Testis (tissue), 3 donors: ENCODE data around the gene PRKACA. TPM values are rescaled to one million over a fixed set of nuclear protein-coding genes. Genes with fewer than 3 reads are reported as not detected.

Experiments
- DNase-seq: peaks from one replicate; pipeline ENCODE4 v3.0.0-alpha.2; 2019
- H3K27ac ChIP-seq, 2 donors: fragments of 200-600 bp; sonication (generic); one replicate each; pipeline ENCODE4 v1.5.1; 2019
- H3K27me3 ChIP-seq: fragments of 200-600 bp; sonication (generic); one replicate; pipeline ENCODE4 v1.5.1; 2019
- H3K36me3 ChIP-seq: fragments of 200-600 bp; sonication (generic); one replicate; pipeline ENCODE4 v1.5.1; 2017; ENCODE audit warnings: low read depth; ENCODE audit errors: missing control alignments
- H3K4me1 ChIP-seq: fragments of 200-600 bp; sonication (generic); one replicate; pipeline ENCODE4 v1.5.1; 2019
- H3K4me3 ChIP-seq, 2 donors: fragments of 200-600 bp; sonication (generic); one replicate each; pipeline ENCODE4 v1.5.1; 2017 to 2019
- H3K9me3 ChIP-seq: fragments of 200-600 bp; sonication (generic); one replicate; pipeline ENCODE4 v1.5.1; 2017
- CTCF ChIP-seq, 3 experiments: fragments of 450-650 bp in 2 of 3; fragments of 200-600 bp in 1 of 3; sonication (generic) in 1 of 3; IDR thresholded peaks; one replicate each; pipeline ENCODE4 v1.5.1; 2016 to 2019; ENCODE audit warnings: antibody characterized with exemption in 3 of 3, mild to moderate bottlenecking in 2 of 3, moderate library complexity in 1 of 3
- POLR2A ChIP-seq: fragments of 450-650 bp; IDR thresholded peaks from one replicate; pipeline ENCODE4 v1.6.1; 2017; ENCODE audit warnings: antibody characterized with exemption, mild to moderate bottlenecking, moderate library complexity
- WGBS, 2 donors: methylation state at CpG; one replicate each; pipeline ENCODE4 v1.1.5; 2018; 5-methylcytosine and 5-hydroxymethylcytosine counted together
- intact Hi-C: fragments of 100-400 bp; cut with DNase I; formaldehyde crosslinking; loops from one replicate; pipeline ENCODE4 v1.15.1; 2023; ENCODE audit warnings: low total_unique reads
- polyA plus RNA-seq: library from polyadenylated mRNA; stranded (reverse); fragments of 350-450 nt; fragmentation: Illumina TruSeq; extraction: RNeasy Lipid Tissue Mini Kit (QIAGEN cat#74804); gene quantifications from one replicate; pipeline ENCODE4 v1.2.3, GENCODE V29; 2014; ENCODE audit warnings: low read depth, low replicate concordance; ENCODE audit not compliant: insufficient read depth
- total RNA-seq, 2 donors: library from RNA; depleted of rRNA; stranded (reverse); fragments of >200 nt; gene quantifications; one replicate each; pipeline ENCODE4 v1.2.3, GENCODE V29; 2016

The PRKACA gene
- total and polyA plus RNA-seq, 3 donors from 2014 or later, result 114 to 203 (median 116) TPM

GRCh38 chr19:14114854-14115253, 2.7 kb downstream of the PRKACA start:
- DNase-seq, result peak; percentile 58
- Histone ChIP-seq H3K9me3 (no peaks in the 10 kb centered on the region), H3K4me3 (peak overlapping the region in 1 of 2 donors; percentile 36), H3K36me3 (no peaks in the 10 kb centered on the region), H3K27ac (peak overlapping the region; percentile 89 to 90), H3K4me1 (peaks cover 75% of the 10 kb centered on the region), H3K27me3 (no peaks in the 10 kb centered on the region)
- 24 to 26% methylated on average over 8 to 9 of the region's 9 CpGs for WGBS, 2 donors
- TF ChIP-seq CTCF (IDR thresholded peaks at IDR 0.05) (peak; percentile 38 to 40 (median 40)), POLR2A (no peak)
- intact Hi-C loops, result no loop called here

GRCh38 chr19:14114439-14114838, 3.1 kb downstream of the PRKACA start:
- Histone ChIP-seq H3K27me3 (no peaks in the 10 kb centered on the region), H3K9me3 (no peaks in the 10 kb centered on the region), H3K4me3 (peak overlapping the region; percentile 36 to 49), H3K27ac (peak overlapping the region; percentile 89 to 90), H3K36me3 (no peaks in the 10 kb centered on the region), H3K4me1 (peaks cover 72% of the 10 kb centered on the region)
- 48 to 57% methylated on average over 7 of the region's 7 CpGs for WGBS, 2 donors
- no peak for DNase-seq
- TF ChIP-seq POLR2A, result no peak
- no peak for TF ChIP-seq CTCF (IDR thresholded peaks at IDR 0.05)
- intact Hi-C loops, result no loop called here

GRCh38 chr19:14113762-14114414, 3.7 kb downstream of the PRKACA start:
- no peaks in the 10 kb centered on the region for H3K9me3 ChIP-seq
- no peaks in the 10 kb centered on the region for H3K27me3 ChIP-seq
- H3K36me3 ChIP-seq, result no peaks in the 10 kb centered on the region
- WGBS, 2 donors, result 31 to 45% methylated on average over 13 to 18 of the region's 18 CpGs
- peaks cover 66% of the 10 kb centered on the region for H3K4me1 ChIP-seq
- no peak for TF ChIP-seq POLR2A
- TF ChIP-seq CTCF (IDR thresholded peaks at IDR 0.05), result peak in 1 of 3 experiments; percentile 48
- DNase-seq, result peak; percentile 87
- intact Hi-C loops, result no loop called here
- peak overlapping the region; percentile 89 to 90 for H3K27ac ChIP-seq
- peak overlapping the region; percentile 36 to 49 for H3K4me3 ChIP-seq

- intact Hi-C loops, result no loop called here
- DNase-seq, result peak; percentile 75
- H3K4me3 ChIP-seq, result peak overlapping the region; percentile 7 to 36
Measured at GRCh38 chr19:14112809-14113385, 4.7 kb downstream of the PRKACA start.

More at GRCh38 chr19:14112809-14113385, 4.7 kb downstream of the PRKACA start:
- TF ChIP-seq POLR2A (no peak), CTCF (IDR thresholded peaks at IDR 0.05) (no peak)
- 0 to 3% methylated on average over 6 to 12 of the region's 12 CpGs for WGBS, 2 donors
- no peaks in the 10 kb centered on the region for H3K9me3 ChIP-seq
- H3K27me3 ChIP-seq, result no peaks in the 10 kb centered on the region
- H3K36me3 ChIP-seq, result no peaks in the 10 kb centered on the region
- peak overlapping the region; percentile 89 to 90 for H3K27ac ChIP-seq
- H3K4me1 ChIP-seq, result peaks cover 65% of the 10 kb centered on the region
